ENCODE results near the gene MCF2L.

Gene MCF2L

GRCh38 chr13:113138792-113139551, 170.0 kb downstream of the MCF2L start:
- TF ChIP-seq TAF1 (IDR thresholded peaks at IDR 0.05; ENCODE audit: borderline replicate concordance, low read depth, low read length) (no peak), POLR2AphosphoS5 (IDR thresholded peaks at IDR 0.05; ENCODE audit: low read depth, low read length) (no peak), POLR2A (IDR thresholded peaks at IDR 0.05; ENCODE audit: low read depth, low read length) (no peak)
- FAIRE-seq = no peak
- no peak for DNase-seq (ENCODE audit: insufficient read length)

GRCh38 chr13:113139577-113139976, 170.6 kb downstream of the MCF2L start:
- no peak for DNase-seq (ENCODE audit: insufficient read length)
- TF ChIP-seq POLR2A (IDR thresholded peaks at IDR 0.05; ENCODE audit: low read depth, low read length) = no peak
- TF ChIP-seq TAF1 (IDR thresholded peaks at IDR 0.05; ENCODE audit: borderline replicate concordance, low read depth, low read length) = no peak
- TF ChIP-seq POLR2AphosphoS5 (IDR thresholded peaks at IDR 0.05; ENCODE audit: low read depth, low read length) = no peak
- no peak for FAIRE-seq

- FAIRE-seq (no peak), DNase-seq (ENCODE audit: insufficient read length) (no peak)
- TF ChIP-seq POLR2A (IDR thresholded peaks at IDR 0.05; ENCODE audit: low read depth, low read length) (no peak), TAF1 (IDR thresholded peaks at IDR 0.05; ENCODE audit: borderline replicate concordance, low read depth, low read length) (no peak), POLR2AphosphoS5 (IDR thresholded peaks at IDR 0.05; ENCODE audit: low read depth, low read length) (no peak)
These were observed 171.9 kb downstream of the MCF2L start for GRCh38 chr13:113140677-113141600.

GRCh38 chr13:113141601-113141970, 172.6 kb downstream of the MCF2L start:
- DNase-seq (ENCODE audit: insufficient read length) (no peak), FAIRE-seq (no peak)

GRCh38 chr13:113142876-113143275, 173.9 kb downstream of the MCF2L start:
- no peak for FAIRE-seq
- TF ChIP-seq POLR2A (IDR thresholded peaks at IDR 0.05; ENCODE audit: low read depth, low read length) = no peak
- TF ChIP-seq TAF1 (IDR thresholded peaks at IDR 0.05; ENCODE audit: borderline replicate concordance, low read depth, low read length) = no peak
- no peak for TF ChIP-seq POLR2AphosphoS5 (IDR thresholded peaks at IDR 0.05; ENCODE audit: low read depth, low read length)
- no peak for DNase-seq (ENCODE audit: insufficient read length)

More at GRCh38 chr13:113141601-113141970, 172.6 kb downstream of the MCF2L start:
- no peak for TF ChIP-seq POLR2A (IDR thresholded peaks at IDR 0.05; ENCODE audit: low read depth, low read length)
- no peak for TF ChIP-seq POLR2AphosphoS5 (IDR thresholded peaks at IDR 0.05; ENCODE audit: low read depth, low read length)
- no peak for TF ChIP-seq TAF1 (IDR thresholded peaks at IDR 0.05; ENCODE audit: borderline replicate concordance, low read depth, low read length)

- no peak for TF ChIP-seq TAF1 (IDR thresholded peaks at IDR 0.05; ENCODE audit: borderline replicate concordance, low read depth, low read length)
- no peak for TF ChIP-seq POLR2A (IDR thresholded peaks at IDR 0.05; ENCODE audit: low read depth, low read length)
- TF ChIP-seq POLR2AphosphoS5 (IDR thresholded peaks at IDR 0.05; ENCODE audit: low read depth, low read length) = no peak
- no peak for FAIRE-seq
- no peak for DNase-seq (ENCODE audit: insufficient read length)
These were observed 174.6 kb downstream of the MCF2L start for GRCh38 chr13:113143466-113144254.

- DNase-seq (ENCODE audit: insufficient read length) (no peak), FAIRE-seq (no peak)
- no peak for TF ChIP-seq TAF1 (IDR thresholded peaks at IDR 0.05; ENCODE audit: borderline replicate concordance, low read depth, low read length)
- no peak for TF ChIP-seq POLR2A (IDR thresholded peaks at IDR 0.05; ENCODE audit: low read depth, low read length)
- TF ChIP-seq POLR2AphosphoS5 (IDR thresholded peaks at IDR 0.05; ENCODE audit: low read depth, low read length) = no peak
These were observed 175.2 kb downstream of the MCF2L start for GRCh38 chr13:113144255-113144629.

GRCh38 chr13:113145496-113145895, 176.5 kb downstream of the MCF2L start:
- no peak for DNase-seq (ENCODE audit: insufficient read length)
- no peak for TF ChIP-seq TAF1 (IDR thresholded peaks at IDR 0.05; ENCODE audit: borderline replicate concordance, low read depth, low read length)
- TF ChIP-seq POLR2AphosphoS5 (IDR thresholded peaks at IDR 0.05; ENCODE audit: low read depth, low read length) = no peak
- TF ChIP-seq POLR2A (IDR thresholded peaks at IDR 0.05; ENCODE audit: low read depth, low read length) = no peak
- no peak for FAIRE-seq

- FAIRE-seq (no peak), DNase-seq (ENCODE audit: insufficient read length) (no peak)
- TF ChIP-seq POLR2A (IDR thresholded peaks at IDR 0.05; ENCODE audit: low read depth, low read length) (no peak), POLR2AphosphoS5 (IDR thresholded peaks at IDR 0.05; ENCODE audit: low read depth, low read length) (no peak), TAF1 (IDR thresholded peaks at IDR 0.05; ENCODE audit: borderline replicate concordance, low read depth, low read length) (no peak)
These were observed 177.0 kb downstream of the MCF2L start for GRCh38 chr13:113145911-113146598.

- DNase-seq (ENCODE audit: insufficient read length) = no peak
- no peak for FAIRE-seq
- TF ChIP-seq TAF1 (IDR thresholded peaks at IDR 0.05; ENCODE audit: borderline replicate concordance, low read depth, low read length) = no peak
These were observed 177.7 kb downstream of the MCF2L start for GRCh38 chr13:113146750-113147149.

GRCh38 chr13:113147206-113147605, 178.2 kb downstream of the MCF2L start:
- no peak for DNase-seq (ENCODE audit: insufficient read length)
- TF ChIP-seq POLR2AphosphoS5 (IDR thresholded peaks at IDR 0.05; ENCODE audit: low read depth, low read length) (no peak), POLR2A (IDR thresholded peaks at IDR 0.05; ENCODE audit: low read depth, low read length) (no peak), TAF1 (IDR thresholded peaks at IDR 0.05; ENCODE audit: borderline replicate concordance, low read depth, low read length) (no peak)
- no peak for FAIRE-seq
